B cell (primary cell): ENCODE measurements around the gene PDX1. TPM values are rescaled to one million over a fixed set of nuclear protein-coding genes. Genes with fewer than 3 reads are reported as not detected.
"Not testable (repeated sequence)": the region's sequence is repeated elsewhere in the genome, so short reads cannot be mapped to it uniquely, and the experiment has no call there.

ENCODE experiments used
- ATAC-seq: fragments of 200-7000 bp; cut with Tn5 transposase; one replicate; pipeline ENCODE4 v1.10.0; 2021; ENCODE audit warnings: low read depth, mild to moderate bottlenecking, moderate number of reproducible peaks, moderate library complexity
- CTCF ChIA-PET: fragments of 350-600 bp; sonication (Branson Sonifier 250); formaldehyde crosslinking; loops from one replicate; lab custom pipeline; 2021; ENCODE audit warnings: antibody characterized with exemption, inconsistent platforms; lab: Charles Lee
- POLR2A ChIA-PET: fragments of 350-600 bp; sonication (Branson Sonifier 250); formaldehyde crosslinking; loops from one replicate; lab custom pipeline; 2021; ENCODE audit warnings: antibody characterized with exemption; lab: Charles Lee
- DNase-seq: peaks from one replicate; pipeline ENCODE4 v3.0.0; 2013
- H2AFZ ChIP-seq: 2 replicates; pipeline ENCODE4 v1.6.1; 2012; ENCODE audit warnings: mild to moderate bottlenecking, low read depth, low read length; ENCODE audit not compliant: insufficient read depth, poor library complexity, severe bottlenecking
- H3K27ac ChIP-seq, 2 donors: 1 replicate in 1 of 2; 2 replicates in 1 of 2; pipeline ENCODE4 v1.5.1; 2012 to 2013; ENCODE audit warnings: low read length in 2 of 2, mild to moderate bottlenecking in 2 of 2, moderate library complexity in 1 of 2
- H3K27me3 ChIP-seq, 4 experiments: fragments of 200-600 bp in 1 of 4; sonication (generic) in 1 of 4; replicated peaks in 1 of 4; 1 replicate in 2 of 4; 2 replicates in 2 of 4; pipeline versions ENCODE4 v1.6.1 to v1.7.0; 2013 to 2016; ENCODE audit warnings: low read length in 3 of 4, mild to moderate bottlenecking in 2 of 4, mixed read lengths in 1 of 4, moderate library complexity in 1 of 4; ENCODE audit not compliant: insufficient read depth in 4 of 4, control insufficient read depth in 3 of 4; ENCODE audit errors: control extremely low read depth in 1 of 4
- H3K36me3 ChIP-seq, 2 experiments: replicated peaks in 1 of 2; 1 replicate in 1 of 2; 2 replicates in 1 of 2; pipeline versions ENCODE4 v1.6.1 to v1.7.1; 2013; ENCODE audit warnings: low read length in 1 of 2; ENCODE audit not compliant: insufficient read depth in 2 of 2, control insufficient read depth in 1 of 2; ENCODE audit errors: control extremely low read depth in 1 of 2, extremely low read depth in 1 of 2
- H3K4me1 ChIP-seq, 2 donors: fragments of 200-600 bp in 1 of 2; sonication (generic) in 1 of 2; 1 replicate in 1 of 2; 2 replicates in 1 of 2; pipeline versions ENCODE4 v1.5.1 to v1.6.1; 2013 to 2017; ENCODE audit warnings: low read length in 2 of 2; ENCODE audit not compliant: control insufficient read depth in 2 of 2, insufficient read depth in 2 of 2
- H3K4me2 ChIP-seq: replicated peaks from 2 replicates; pipeline ENCODE3; 2012; ENCODE audit warnings: mild to moderate bottlenecking, low read depth, low read length; ENCODE audit not compliant: poor library complexity, severe bottlenecking
- H3K4me3 ChIP-seq, 5 experiments: fragments of 200-600 bp in 1 of 5; sonication (generic) in 1 of 5; 1 replicate in 3 of 5; 2 replicates in 2 of 5; pipeline versions ENCODE4 v1.5.1 to v1.7.0; 2011 to 2016; ENCODE audit warnings: low read length in 4 of 5, mild to moderate bottlenecking in 4 of 5, low read depth in 2 of 5, control low read depth in 1 of 5, moderate library complexity in 1 of 5; ENCODE audit not compliant: insufficient read depth in 1 of 5; ENCODE audit errors: control extremely low read depth in 1 of 5, extremely low read depth in 1 of 5
- H3K79me2 ChIP-seq: fragments of 200-600 bp; sonication (generic); one replicate; pipeline ENCODE4 v1.6.0; 2016; ENCODE audit warnings: low read length; ENCODE audit not compliant: control insufficient read depth, insufficient read depth
- H3K9ac ChIP-seq: fragments of 200-600 bp; sonication (generic); 2 replicates; pipeline ENCODE4 v1.6.1; 2017; ENCODE audit warnings: mild to moderate bottlenecking, low read length, moderate library complexity
- H3K9me3 ChIP-seq, 3 donors: one replicate each; pipeline versions ENCODE4 v1.6.1 to v1.7.1; 2013; ENCODE audit warnings: low read length in 2 of 3; ENCODE audit not compliant: control insufficient read depth in 2 of 3, insufficient read depth in 1 of 3; ENCODE audit errors: control extremely low read depth in 1 of 3
- H4K20me1 ChIP-seq: 2 replicates; pipeline ENCODE4 v1.6.0; 2012; ENCODE audit warnings: mild to moderate bottlenecking, low read length; ENCODE audit not compliant: insufficient read depth, control insufficient read depth, poor library complexity, severe bottlenecking
- H3K27ac Mint-ChIP-seq: one replicate; pipeline ENCODE4 v1.8.0; 2021; ENCODE audit warnings: mixed read lengths
- H3K27me3 Mint-ChIP-seq: one replicate; pipeline ENCODE4 v1.8.0; 2021; ENCODE audit warnings: mixed read lengths
- H3K4me1 Mint-ChIP-seq: one replicate; pipeline ENCODE4 v1.8.0; 2021; ENCODE audit warnings: mixed read lengths
- H3K4me3 Mint-ChIP-seq: one replicate; pipeline ENCODE4 v1.8.0; 2021; ENCODE audit warnings: mixed read lengths
- H3K9me3 Mint-ChIP-seq: one replicate; pipeline ENCODE4 v1.8.0; 2022; ENCODE audit warnings: mixed read lengths; ENCODE audit not compliant: insufficient read depth
- CTCF ChIP-seq: fragments of 200-600 bp; IDR thresholded peaks from one replicate; pipeline ENCODE4 v1.8.0; 2022; ENCODE audit warnings: antibody characterized with exemption, mild to moderate bottlenecking
- EZH2 ChIP-seq: IDR thresholded peaks from 2 replicates; pipeline ENCODE4 v1.6.1; 2012; ENCODE audit warnings: borderline replicate concordance, low read depth, mild to moderate bottlenecking, moderate library complexity, low read length; ENCODE audit not compliant: insufficient read depth, poor library complexity, severe bottlenecking
- WGBS: methylation state at CpG from one replicate; pipeline ENCODE4 v1.1.5; 2013; ENCODE audit warnings: missing lambda C conversion rate; ENCODE audit not compliant: insufficient coverage; 5-methylcytosine and 5-hydroxymethylcytosine counted together
- intact Hi-C: fragments of 100-400 bp; cut with micrococcal nuclease; formaldehyde crosslinking; loops from one replicate; pipeline ENCODE4 v1.10.0; 2022
- polyA plus RNA-seq: library from polyadenylated mRNA; depleted of rRNA; stranded (reverse); fragments of >200 nt; gene quantifications from 2 replicates; pipeline ENCODE4 v1.2.3, GENCODE V29; 2012
- total RNA-seq, 2 donors: library from RNA; stranded (reverse); fragments of 120-200 nt in 1 of 2; gene quantifications; 1 replicate in 1 of 2; 2 replicates in 1 of 2; pipeline versions ENCODE4 v1.2.3 to v1.2.4, GENCODE V29; 2013 to 2022

Gene PDX1
- total and polyA plus RNA-seq, 2 donors (not counting 1 experiment from before 2014, with no cell fraction given): not detected

- Mint-ChIP-seq H3K9me3 (no peaks in the 10 kb centered on the region), H3K27me3 (peaks cover 78% of the 10 kb centered on the region), H3K27ac (no peak overlapping the region), H3K4me3 (no peak overlapping the region), H3K4me1 (peaks cover 34% of the 10 kb centered on the region)
- intact Hi-C loops: no loop called here
- Histone ChIP-seq H3K79me2 (no peaks in the 10 kb centered on the region), H2AFZ (no peak overlapping the region), H3K9ac (no peak overlapping the region), H3K27me3 (peaks cover 0 to 92% (median 66%) of the 10 kb centered on the region in 4 experiments), H4K20me1 (no peaks in the 10 kb centered on the region), H3K4me3 (no peak overlapping the region), H3K27ac (no peak overlapping the region), H3K36me3 (no peaks in the 10 kb centered on the region), H3K4me2 (no peak overlapping the region), H3K4me1 (peaks cover 42 to 50% of the 10 kb centered on the region in 2 donors), H3K9me3 (peaks cover 0 to 48% (median 0%) of the 10 kb centered on the region in 3 donors)
- TF ChIP-seq EZH2 (no peak), CTCF (no peak)
- 89% methylated on average over 2 of the region's 3 CpGs for WGBS
- ATAC-seq (no peak), DNase-seq (no peak)
- CTCF ChIA-PET: no interaction called here
- POLR2A ChIA-PET: no interaction called here
Observed at GRCh38 chr13:27963491-27963890, 43.7 kb downstream of the PDX1 start.

GRCh38 chr13:27964206-27964605 is 44.4 kb downstream of the PDX1 start:
- WGBS: 65% methylated on average over 12 of the region's 13 CpGs
- DNase-seq, H3K27ac Mint-ChIP-seq, H3K79me2 ChIP-seq, H4K20me1 ChIP-seq, H2AFZ ChIP-seq, H3K27ac ChIP-seq, intact Hi-C loops, POLR2A ChIA-PET, H3K4me2 ChIP-seq, H3K36me3 ChIP-seq, H3K9me3 Mint-ChIP-seq, H3K4me3 Mint-ChIP-seq, H3K9ac ChIP-seq, ATAC-seq, H3K4me3 ChIP-seq: not testable (repeated sequence)
- H3K9me3 ChIP-seq: peaks cover 0 to 54% (median 0%) of the 10 kb centered on the region in 3 donors
- CTCF ChIA-PET: interaction anchor here (0.7 to 2.2 kb wide), 2 partner anchors 10 to 602 kb away, joined by 3 to 12 read pairs; no protein-coding TSS in a partner anchor
- H3K27me3 Mint-ChIP-seq: peaks cover 75% of the 10 kb centered on the region
- peaks cover 38% of the 10 kb centered on the region for H3K4me1 Mint-ChIP-seq
- H3K4me1 ChIP-seq: peaks cover 48 to 55% of the 10 kb centered on the region in 2 donors
- H3K27me3 ChIP-seq: peaks cover 0 to 93% (median 64%) of the 10 kb centered on the region in 4 experiments
